VCaP (cell line): ENCODE measurements around the gene UEVLD.

Experiments used
- H3K27ac ChIP-seq: fragments of 450-650 bp; 2 replicates; pipeline ENCODE4 v1.5.1; 2017
- TF ChIP-seq, protein P1 (sequence below): fragments of 450-650 bp; conservative IDR thresholded peaks from 2 replicates; pipeline ENCODE4 v1.5.1; 2017; ENCODE audit warnings: mild to moderate bottlenecking, moderate library complexity

Gene UEVLD

DNA sequence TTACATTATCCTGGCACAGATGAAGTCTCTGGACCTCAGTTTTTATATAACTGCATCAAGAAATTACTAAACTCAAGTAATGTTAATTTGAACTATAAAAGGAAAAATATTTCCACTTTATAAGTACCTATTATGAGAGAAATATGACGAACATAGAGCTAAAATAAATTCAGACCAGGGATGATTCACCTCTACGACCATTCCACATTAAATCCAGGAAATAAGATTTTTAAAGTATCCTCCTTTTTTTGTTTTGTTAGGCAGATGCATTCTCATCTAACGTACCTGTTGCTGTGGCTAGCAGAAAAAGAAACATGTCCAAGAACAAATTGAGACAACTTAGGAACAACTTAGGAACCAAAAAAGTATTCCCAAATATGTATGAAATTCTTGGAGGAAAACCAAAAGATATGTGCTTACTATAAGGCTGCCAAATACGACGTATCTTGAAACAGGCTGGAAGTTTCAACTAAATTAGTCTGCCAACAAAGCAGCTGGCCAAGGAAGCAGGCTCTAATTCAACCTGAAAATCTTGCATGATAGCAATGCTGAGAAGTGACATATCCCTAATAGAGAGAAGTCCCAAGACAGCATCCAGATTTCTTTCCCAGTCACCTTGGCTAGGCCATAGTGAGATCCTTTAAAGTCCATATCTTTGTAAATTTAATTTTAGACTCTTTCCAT, 29.9 kb upstream of the UEVLD start:
- TF ChIP-seq, protein P1, sequence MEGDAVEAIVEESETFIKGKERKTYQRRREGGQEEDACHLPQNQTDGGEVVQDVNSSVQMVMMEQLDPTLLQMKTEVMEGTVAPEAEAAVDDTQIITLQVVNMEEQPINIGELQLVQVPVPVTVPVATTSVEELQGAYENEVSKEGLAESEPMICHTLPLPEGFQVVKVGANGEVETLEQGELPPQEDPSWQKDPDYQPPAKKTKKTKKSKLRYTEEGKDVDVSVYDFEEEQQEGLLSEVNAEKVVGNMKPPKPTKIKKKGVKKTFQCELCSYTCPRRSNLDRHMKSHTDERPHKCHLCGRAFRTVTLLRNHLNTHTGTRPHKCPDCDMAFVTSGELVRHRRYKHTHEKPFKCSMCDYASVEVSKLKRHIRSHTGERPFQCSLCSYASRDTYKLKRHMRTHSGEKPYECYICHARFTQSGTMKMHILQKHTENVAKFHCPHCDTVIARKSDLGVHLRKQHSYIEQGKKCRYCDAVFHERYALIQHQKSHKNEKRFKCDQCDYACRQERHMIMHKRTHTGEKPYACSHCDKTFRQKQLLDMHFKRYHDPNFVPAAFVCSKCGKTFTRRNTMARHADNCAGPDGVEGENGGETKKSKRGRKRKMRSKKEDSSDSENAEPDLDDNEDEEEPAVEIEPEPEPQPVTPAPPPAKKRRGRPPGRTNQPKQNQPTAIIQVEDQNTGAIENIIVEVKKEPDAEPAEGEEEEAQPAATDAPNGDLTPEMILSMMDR, result no peak
- no peak overlapping the region for H3K27ac ChIP-seq

DNA sequence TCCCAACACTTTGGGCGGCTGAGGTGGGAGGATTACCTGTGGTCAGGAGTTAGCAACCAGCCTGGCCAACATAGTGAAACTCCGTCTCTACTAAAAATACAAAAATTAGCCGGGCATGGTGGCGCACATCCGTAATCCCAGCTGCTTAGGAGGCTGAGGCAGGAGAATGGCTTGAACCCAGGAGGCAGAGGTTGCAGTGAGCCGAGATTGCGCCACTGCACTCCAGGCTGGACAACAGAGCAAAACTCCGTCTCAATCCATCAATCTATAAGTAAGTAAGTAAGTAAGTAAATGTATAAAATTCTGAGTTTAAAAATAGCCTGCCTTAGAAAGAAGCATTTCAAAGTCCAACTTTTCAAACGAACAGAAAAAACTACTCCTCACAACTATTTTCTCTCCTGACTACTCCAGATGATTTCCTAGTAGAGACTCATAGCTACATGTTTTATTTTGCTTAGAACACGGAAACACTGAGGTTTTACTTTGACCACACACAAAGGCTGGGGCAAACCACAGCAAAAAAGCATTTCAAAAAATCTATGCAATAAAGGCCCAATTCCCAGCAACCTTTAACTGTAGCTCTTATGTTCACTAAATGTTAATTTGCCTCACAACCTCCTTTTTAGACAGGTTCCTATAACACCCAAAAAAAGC, 29.3 kb upstream of the UEVLD start:
- H3K27ac ChIP-seq, result no peak overlapping the region
- TF ChIP-seq, protein P1, result no peak

DNA sequence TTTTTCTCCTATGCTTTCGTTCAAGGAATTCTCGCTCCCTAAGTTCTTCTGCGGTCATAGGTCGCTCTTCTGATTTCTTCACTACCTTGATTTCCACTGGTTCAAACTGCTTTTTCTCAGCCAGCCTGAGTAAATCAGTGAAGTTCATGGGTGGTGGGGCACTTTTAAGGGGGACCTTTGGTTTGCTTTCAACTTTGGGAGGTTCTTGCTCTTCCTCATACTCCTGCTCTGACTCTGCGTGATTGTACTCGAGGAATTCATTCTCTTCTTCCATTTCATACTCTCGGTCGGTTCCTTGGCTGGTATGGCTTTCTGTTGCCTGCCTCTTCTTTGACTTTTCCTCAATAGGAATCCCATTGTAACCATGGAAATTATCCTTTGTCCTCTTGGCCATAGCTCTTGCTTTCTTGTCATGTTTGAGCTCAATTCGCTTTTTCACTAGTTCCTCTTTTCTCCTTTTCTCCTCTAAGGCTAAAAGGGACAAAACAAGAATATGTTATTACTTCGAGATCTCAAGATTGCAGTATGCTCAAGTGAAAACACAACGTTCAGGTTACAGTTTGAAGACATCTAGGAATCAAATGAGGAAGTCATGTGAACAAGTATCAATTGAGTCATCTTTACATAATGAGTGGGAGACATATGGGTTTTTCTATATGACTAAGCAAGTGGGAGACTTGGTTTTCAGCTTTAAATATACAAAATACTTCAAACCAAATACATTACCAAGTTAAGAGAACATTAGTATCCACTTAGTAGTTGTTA, 27.3 kb upstream of the UEVLD start:
- TF ChIP-seq, protein P1, result no peak
- no peak overlapping the region for H3K27ac ChIP-seq

DNA sequence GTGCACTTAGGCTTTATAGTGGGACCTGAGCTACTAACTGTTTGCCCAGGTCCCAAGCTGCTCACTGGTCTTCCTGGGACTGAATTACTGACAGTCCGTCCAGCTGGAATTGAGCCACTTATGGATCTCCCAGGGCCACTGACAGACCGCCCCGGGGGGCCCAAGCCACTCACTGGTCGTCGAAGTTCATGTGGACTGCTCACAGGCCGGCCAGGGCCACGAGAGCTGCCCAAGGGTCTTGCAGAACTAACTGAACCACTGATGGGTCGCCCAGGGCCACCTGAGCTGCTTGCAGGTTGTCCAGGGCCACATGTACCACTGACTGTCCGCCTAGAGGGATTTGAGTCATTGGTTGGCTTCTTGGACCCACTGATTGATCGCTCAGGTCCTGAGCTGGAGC, 26.1 kb upstream of the UEVLD start:
- no peak overlapping the region for H3K27ac ChIP-seq
- TF ChIP-seq, protein P1, result no peak

DNA sequence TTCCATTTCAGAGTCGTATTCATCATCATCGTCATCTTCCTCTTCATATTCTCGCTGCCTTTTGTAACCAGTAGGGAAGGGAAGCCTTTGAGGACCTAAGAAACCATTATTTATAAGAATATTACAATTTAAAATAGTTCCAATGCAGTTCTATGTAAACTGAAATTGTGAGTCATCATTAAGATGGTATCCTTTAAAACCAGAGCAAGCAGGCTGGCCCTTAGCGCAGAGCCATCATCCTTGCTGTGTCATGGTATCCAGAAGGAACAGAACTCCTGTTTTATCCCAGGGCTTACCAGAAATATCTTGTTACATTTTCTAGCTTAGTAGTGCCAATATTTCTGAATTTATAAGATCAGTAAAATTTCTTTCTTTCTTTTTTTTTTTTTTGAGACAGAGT, 23.9 kb upstream of the UEVLD start:
- no peak overlapping the region for H3K27ac ChIP-seq
- TF ChIP-seq, protein P1, result no peak

DNA sequence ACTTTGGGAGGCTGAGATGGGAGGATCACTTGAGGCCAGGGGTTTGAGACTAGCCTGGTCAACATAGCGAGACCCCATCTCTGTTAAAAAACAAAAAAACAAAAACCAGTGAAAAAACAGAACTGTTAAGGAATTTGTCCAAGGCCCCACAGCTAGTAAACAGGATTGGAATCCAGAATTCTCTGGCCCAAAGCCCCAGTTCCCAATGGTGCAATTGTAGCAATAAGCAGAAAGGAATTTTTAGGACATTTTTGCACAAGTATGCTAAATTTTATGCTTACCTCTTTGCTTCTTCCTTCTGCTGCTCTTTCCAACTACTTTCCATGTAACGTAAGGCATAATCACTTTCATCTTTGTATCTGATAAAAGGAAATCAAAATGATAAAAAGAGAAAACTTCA, 22.7 kb upstream of the UEVLD start:
- H3K27ac ChIP-seq, result no peak overlapping the region
- TF ChIP-seq, protein P1, result no peak

DNA sequence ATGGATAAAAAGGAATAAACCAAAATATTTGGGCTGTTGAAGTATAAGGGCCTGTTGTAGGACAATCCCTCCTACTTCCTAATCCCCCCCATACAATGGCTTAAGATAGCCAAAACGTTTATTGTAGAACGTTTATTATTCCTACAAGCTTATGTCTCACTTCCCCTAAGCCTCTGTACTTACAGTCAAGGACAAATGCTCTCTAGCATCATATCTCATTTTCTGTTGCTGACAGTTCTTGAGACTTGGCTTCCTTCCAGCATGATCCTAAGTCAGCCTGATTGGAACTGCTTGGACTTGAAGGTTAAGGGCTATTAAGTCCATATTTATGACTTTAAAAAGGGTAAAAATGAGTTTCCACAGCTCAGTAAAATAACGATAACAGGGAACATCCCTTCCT, 19.8 kb upstream of the UEVLD start:
- TF ChIP-seq, protein P1, result no peak
- no peak overlapping the region for H3K27ac ChIP-seq
